PFSK-1 (cell line): Measurements from ENCODE around the gene STK11.

Source experiments
- FOXP2 ChIP-seq: optimal IDR thresholded peaks from 2 replicates; pipeline ENCODE3; 2011; ENCODE audit warnings: borderline replicate concordance, control low read depth, inconsistent platforms; ENCODE audit not compliant: insufficient read depth; ENCODE audit errors: extremely low read length, extremely low read depth
- POLR2AphosphoS5 ChIP-seq: IDR thresholded peaks from 2 replicates; pipeline ENCODE4 v1.6.1; 2012; ENCODE audit warnings: low read depth, mild to moderate bottlenecking, control low read depth, low read length, moderate library complexity
- SIN3A ChIP-seq: IDR thresholded peaks from 2 replicates; pipeline ENCODE4 v1.6.1; 2012; ENCODE audit warnings: mild to moderate bottlenecking, low read length, moderate library complexity, borderline replicate concordance; ENCODE audit not compliant: insufficient read depth
- TAF1 ChIP-seq: IDR thresholded peaks from 2 replicates; pipeline ENCODE4 v1.6.1; 2012; ENCODE audit warnings: low read length, control low read depth, borderline replicate concordance; ENCODE audit not compliant: insufficient read depth
- TF ChIP-seq, protein P1 (sequence below), 2 experiments: IDR thresholded peaks; 2 replicates each; pipeline versions ENCODE4 v1.6.1 to v1.8.0; 2011 to 2012; ENCODE audit warnings: low read depth in 2 of 2, low read length in 2 of 2, control low read depth in 1 of 2, inconsistent platforms in 1 of 2, mild to moderate bottlenecking in 1 of 2, moderate library complexity in 1 of 2; ENCODE audit not compliant: insufficient read depth in 1 of 2

DNA sequence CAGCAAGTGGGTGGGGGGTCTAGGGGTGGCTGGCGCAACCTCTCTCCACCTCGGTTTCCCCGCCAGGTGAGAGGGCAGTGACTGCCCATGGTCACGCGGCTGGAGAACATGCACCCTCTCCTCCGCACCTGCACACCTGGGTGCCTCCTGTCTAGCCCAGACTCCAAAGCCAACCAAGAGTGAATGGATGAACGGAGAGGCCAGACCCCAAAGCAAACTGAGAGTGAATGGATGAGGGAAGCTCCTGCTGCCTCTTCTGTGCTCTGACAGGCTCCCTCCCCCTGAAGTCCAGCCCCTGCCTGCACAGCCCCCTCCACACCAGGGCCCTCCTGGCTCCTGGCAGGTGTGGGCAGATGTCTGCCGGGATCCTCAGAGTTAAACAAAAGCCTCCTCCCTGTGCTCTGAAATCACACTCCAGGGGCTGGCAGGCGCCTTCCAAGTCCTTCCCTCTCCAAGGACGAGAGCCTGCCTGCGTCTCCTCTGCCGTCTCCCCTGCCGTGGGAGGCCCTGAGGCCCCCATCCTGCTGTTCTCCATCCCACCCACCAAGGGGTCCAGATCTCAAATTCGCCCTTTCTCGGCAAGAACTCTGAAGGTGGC, 33.7 kb upstream of the STK11 start:
- TF ChIP-seq, protein P1, sequence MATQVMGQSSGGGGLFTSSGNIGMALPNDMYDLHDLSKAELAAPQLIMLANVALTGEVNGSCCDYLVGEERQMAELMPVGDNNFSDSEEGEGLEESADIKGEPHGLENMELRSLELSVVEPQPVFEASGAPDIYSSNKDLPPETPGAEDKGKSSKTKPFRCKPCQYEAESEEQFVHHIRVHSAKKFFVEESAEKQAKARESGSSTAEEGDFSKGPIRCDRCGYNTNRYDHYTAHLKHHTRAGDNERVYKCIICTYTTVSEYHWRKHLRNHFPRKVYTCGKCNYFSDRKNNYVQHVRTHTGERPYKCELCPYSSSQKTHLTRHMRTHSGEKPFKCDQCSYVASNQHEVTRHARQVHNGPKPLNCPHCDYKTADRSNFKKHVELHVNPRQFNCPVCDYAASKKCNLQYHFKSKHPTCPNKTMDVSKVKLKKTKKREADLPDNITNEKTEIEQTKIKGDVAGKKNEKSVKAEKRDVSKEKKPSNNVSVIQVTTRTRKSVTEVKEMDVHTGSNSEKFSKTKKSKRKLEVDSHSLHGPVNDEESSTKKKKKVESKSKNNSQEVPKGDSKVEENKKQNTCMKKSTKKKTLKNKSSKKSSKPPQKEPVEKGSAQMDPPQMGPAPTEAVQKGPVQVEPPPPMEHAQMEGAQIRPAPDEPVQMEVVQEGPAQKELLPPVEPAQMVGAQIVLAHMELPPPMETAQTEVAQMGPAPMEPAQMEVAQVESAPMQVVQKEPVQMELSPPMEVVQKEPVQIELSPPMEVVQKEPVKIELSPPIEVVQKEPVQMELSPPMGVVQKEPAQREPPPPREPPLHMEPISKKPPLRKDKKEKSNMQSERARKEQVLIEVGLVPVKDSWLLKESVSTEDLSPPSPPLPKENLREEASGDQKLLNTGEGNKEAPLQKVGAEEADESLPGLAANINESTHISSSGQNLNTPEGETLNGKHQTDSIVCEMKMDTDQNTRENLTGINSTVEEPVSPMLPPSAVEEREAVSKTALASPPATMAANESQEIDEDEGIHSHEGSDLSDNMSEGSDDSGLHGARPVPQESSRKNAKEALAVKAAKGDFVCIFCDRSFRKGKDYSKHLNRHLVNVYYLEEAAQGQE (IDR thresholded peaks at IDR 0.05; ENCODE audit: insufficient read depth in 1 of 2, low read depth in 2 of 2, low read length in 2 of 2) = no peak
- no peak for TF ChIP-seq POLR2AphosphoS5
- no peak for TF ChIP-seq TAF1
- TF ChIP-seq SIN3A = no peak
- no peak for TF ChIP-seq FOXP2
